ENCODE measurements around the gene ABCD3. TPM values are rescaled to one million over a fixed set of nuclear protein-coding genes. Genes with fewer than 3 reads are reported as not detected.
"Not testable (repeated sequence)": the region's sequence is repeated elsewhere in the genome, so short reads cannot be mapped to it uniquely, and the experiment has no call there.

Gene ABCD3
- polyA plus RNA-seq, 3 donors from 2014 or later = 21.8 to 28.7 (median 27.8) TPM

DNA sequence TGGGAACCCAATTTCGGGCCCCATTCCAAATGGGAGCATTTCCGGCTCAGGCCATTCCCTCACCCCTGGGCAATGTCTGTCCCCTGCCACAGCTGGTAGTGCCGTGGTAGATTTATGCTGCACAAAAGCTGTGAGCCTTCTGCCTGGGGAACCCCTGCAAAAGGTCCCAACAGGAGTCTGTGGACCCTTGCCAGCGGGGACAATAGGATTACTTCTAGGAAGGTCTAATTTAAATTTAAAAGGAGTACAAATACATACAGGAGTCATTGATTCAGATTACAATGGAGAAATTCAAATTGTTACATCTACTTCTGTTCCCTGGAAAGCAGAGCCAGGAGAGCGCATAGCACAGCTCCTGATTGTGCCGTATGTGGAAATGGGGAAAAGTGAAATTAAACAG lies 28.0 kb downstream of the ABCD3 start:
- peaks cover 6 to 14% of the 10 kb centered on the region in 2 donors for H3K4me1 Mint-ChIP-seq
- not testable (repeated sequence) for H3K27ac Mint-ChIP-seq

DNA sequence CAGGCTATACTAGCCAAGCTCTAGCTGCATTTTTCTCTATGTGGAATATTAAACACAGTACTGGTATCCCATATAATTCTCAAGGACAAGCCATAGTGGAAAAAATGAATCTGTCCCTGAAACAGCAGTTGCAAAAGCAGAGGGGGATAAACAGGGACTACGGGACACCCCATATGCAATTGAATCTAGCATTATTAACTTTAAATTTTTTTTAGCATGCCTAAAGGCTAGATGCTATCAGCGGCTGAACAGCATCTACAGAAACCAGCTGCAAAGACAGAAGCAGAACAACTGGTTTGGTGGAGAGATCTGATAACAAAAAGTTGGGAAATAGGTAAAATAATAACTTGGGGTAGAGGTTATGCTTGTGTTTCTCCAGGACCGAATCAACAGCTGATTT lies 30.6 kb downstream of the ABCD3 start:
- H3K4me3 Mint-ChIP-seq; DNase-seq; H3K27ac Mint-ChIP-seq; H3K27me3 Mint-ChIP-seq (ENCODE audit: low read depth in 3 of 3): not testable (repeated sequence)
- Mint-ChIP-seq H3K4me1 (peaks cover 3 to 13% of the 10 kb centered on the region in 2 donors), H3K9me3 (peaks cover 27 to 83% (median 62%) of the 10 kb centered on the region in 6 donors), H3K36me3 (peaks cover 55 to 67% (median 57%) of the 10 kb centered on the region in 3 donors)

More for the DNA sequence above, 28.0 kb downstream of the ABCD3 start:
- not testable (repeated sequence) for H3K27me3 Mint-ChIP-seq (ENCODE audit: low read depth in 3 of 3); DNase-seq; H3K4me3 Mint-ChIP-seq
- H3K36me3 Mint-ChIP-seq = peaks cover 48 to 64% (median 51%) of the 10 kb centered on the region in 3 donors
- H3K9me3 Mint-ChIP-seq = peaks cover 24 to 77% (median 60%) of the 10 kb centered on the region in 6 donors

DNA sequence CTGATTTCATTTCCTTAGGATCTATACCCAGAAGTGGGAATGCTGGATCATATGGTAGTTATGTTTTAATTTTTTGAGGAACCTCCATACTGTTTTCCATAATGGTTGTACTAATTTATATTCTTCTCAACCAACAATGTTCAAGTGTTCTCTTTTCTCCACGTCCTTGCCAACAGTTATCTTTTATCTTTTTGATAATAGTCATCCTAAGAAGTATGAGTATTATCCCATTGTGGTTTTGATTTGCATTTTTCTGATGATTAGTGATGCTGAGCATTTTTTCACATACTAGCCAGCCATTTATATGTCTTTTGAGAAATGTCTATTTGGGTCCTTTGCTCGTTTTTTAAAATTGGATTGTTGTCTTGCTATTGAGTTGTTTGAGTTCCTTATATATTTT lies 38.5 kb downstream of the ABCD3 start:
- H3K4me1 Mint-ChIP-seq = peaks cover 4 to 14% of the 10 kb centered on the region in 2 donors
- no peak for DNase-seq
- no peaks in the 10 kb centered on the region for H3K27me3 Mint-ChIP-seq (ENCODE audit: low read depth in 3 of 3)
- peaks cover 13 to 22% (median 20%) of the 10 kb centered on the region in 3 donors for H3K36me3 Mint-ChIP-seq
- peaks cover 6 to 11% (median 7%) of the 10 kb centered on the region in 6 donors for H3K9me3 Mint-ChIP-seq
- no peak overlapping the region for H3K4me3 Mint-ChIP-seq
- H3K27ac Mint-ChIP-seq = peak overlapping the region in 1 of 6 donors; percentile 14

DNA sequence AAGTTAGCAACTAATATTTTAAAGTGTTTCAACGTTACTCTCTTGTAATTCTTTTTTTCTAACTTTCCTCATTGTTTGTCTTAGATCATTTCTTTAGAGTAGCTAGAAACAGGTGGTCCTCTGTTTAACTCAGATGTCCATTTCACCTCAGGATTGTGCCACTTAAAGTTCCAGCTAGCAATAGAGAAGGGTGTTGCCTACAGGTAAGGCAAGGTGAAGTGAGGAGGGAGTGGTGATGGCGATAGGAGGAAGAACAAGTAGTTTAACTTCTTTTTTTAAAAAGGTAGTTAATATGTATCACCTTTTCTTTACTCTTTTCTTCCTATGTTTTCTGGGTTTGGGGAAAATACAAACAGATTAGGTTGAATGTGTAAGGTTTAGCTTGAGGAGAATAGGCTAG lies 44.4 kb downstream of the ABCD3 start:
- H3K27ac Mint-ChIP-seq = peak overlapping the region in 3 of 6 donors; percentile 11 to 40 (median 17)
- no peak overlapping the region for H3K4me3 Mint-ChIP-seq
- no peaks in the 10 kb centered on the region for H3K27me3 Mint-ChIP-seq (ENCODE audit: low read depth in 3 of 3)
- H3K36me3 Mint-ChIP-seq = peaks cover 0 to 25% (median 7%) of the 10 kb centered on the region in 3 donors
- no peak for DNase-seq
- no peaks in the 10 kb centered on the region for H3K9me3 Mint-ChIP-seq
- peaks cover 1 to 11% of the 10 kb centered on the region in 2 donors for H3K4me1 Mint-ChIP-seq

DNA sequence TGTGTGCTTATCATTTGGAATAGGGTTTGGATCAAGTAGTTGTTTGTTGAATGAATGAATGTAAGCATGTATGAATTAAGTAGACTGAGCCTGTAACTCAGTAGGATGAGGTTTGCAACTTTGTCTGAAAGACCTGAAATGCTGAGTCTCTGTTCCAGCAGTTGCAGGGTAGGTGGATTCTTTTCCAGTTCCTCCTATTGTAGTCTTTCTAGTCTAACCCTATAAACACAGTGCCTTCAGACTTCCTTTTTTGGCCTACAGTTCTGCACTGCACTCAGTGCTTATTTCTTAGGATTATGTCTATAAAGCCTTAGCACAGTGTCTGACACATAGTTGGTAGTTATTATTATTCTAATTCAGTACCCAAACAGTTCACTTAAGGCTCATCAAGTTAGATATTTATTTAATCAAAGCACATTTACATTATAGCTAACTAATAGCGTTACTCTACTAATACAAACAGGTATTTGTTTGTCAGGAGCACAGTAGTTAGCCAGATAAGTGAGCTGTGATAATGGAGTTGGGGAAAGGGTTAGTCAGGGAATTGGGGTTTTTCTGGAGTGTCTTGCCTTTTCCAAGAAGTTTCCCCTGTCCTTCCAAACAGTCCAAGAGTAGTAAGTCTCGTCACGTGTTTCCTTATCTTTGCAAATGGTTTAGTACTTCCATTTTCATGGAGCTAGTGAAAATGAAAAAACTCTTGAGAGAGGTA lies 45.0 kb downstream of the ABCD3 start:
- DNase-seq = no peak
- peak overlapping the region in 3 of 6 donors; percentile 11 to 50 (median 40) for H3K27ac Mint-ChIP-seq
- peaks cover 0 to 25% (median 7%) of the 10 kb centered on the region in 3 donors for H3K36me3 Mint-ChIP-seq
- H3K4me3 Mint-ChIP-seq = no peak overlapping the region
- no peaks in the 10 kb centered on the region for H3K27me3 Mint-ChIP-seq (ENCODE audit: low read depth in 3 of 3)
- peaks cover 1 to 11% of the 10 kb centered on the region in 2 donors for H3K4me1 Mint-ChIP-seq
- H3K9me3 Mint-ChIP-seq = no peaks in the 10 kb centered on the region

DNA sequence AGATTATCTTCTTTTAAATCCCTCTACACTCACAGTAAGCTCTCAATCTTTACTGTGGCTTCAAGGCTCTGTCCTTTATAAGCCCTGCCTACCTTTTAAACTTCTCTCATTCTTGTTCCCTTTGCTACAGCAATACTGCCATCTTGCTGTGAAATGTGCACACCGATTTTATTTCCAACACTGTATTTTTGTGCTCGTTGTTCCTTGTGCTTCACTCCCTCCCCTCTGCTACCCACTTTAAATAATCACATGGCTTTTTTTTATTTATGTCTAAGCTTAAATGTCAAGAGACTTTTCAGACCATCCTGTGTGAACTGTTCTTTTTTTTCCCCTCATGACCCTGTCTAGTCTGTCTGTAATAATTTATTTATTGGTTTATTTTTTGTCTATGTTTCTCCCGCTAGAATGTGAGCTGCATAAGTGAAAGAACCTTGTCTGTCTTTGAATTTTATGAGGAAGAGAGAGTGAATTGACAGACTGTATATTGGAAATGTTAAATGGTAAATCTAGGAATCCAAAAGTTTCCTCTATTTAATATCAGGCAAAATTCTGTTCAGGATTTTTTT lies 45.7 kb downstream of the ABCD3 start:
- DNase-seq = peak in 1 of 3 donors; percentile 13
- no peak overlapping the region for H3K4me3 Mint-ChIP-seq
- H3K36me3 Mint-ChIP-seq = peaks cover 0 to 28% (median 7%) of the 10 kb centered on the region in 3 donors
- H3K27me3 Mint-ChIP-seq (ENCODE audit: low read depth in 3 of 3) = no peaks in the 10 kb centered on the region
- H3K27ac Mint-ChIP-seq = peak overlapping the region in 1 of 6 donors; percentile 50
- peaks cover 1 to 11% of the 10 kb centered on the region in 2 donors for H3K4me1 Mint-ChIP-seq
- no peaks in the 10 kb centered on the region for H3K9me3 Mint-ChIP-seq

DNA sequence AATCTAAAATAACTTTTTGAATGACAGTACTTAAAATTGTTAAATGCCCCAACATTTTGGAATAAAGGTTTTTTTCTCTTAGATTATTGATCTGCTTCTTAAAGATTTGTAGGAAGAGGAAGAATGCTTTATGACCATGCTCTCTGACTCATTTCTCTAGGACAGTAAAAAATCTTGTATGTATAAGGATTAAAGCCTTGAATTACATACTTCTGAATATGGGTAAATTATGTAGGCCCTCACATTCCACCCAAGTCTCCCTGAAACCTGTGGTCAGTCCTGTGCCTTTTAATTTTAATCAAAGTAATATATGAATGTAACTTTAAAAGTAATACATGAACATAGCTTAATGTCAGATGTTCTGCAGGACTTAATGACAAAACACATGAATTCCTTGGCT lies 50.5 kb downstream of the ABCD3 start:
- Mint-ChIP-seq H3K27ac (no peak overlapping the region), H3K9me3 (no peaks in the 10 kb centered on the region), H3K27me3 (ENCODE audit: low read depth in 3 of 3) (no peaks in the 10 kb centered on the region), H3K4me1 (peaks cover 1 to 8% of the 10 kb centered on the region in 2 donors), H3K36me3 (peaks cover 3 to 20% (median 15%) of the 10 kb centered on the region in 3 donors), H3K4me3 (no peak overlapping the region)
- DNase-seq = no peak

DNA sequence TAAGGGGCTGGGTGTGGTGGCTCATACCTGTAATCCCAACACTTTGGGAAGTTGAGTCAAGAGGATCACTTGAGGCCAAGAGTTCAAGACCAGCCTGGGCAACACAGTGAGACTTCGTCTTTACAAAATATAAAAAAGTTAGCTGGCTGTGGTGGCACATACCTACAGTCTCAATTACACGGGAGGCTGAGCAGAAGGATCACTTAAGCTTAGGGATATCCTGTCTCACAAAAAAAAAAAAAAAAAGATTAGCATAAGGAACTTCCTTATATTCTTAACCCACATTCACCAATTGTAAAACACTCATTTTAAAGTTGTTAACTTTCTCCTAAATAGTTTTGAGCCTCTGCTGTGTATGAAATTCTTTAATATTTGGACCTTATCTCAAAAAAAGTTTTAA lies 53.1 kb downstream of the ABCD3 start:
- DNase-seq = no peak
- Mint-ChIP-seq H3K36me3 (peaks cover 7 to 15% (median 14%) of the 10 kb centered on the region in 3 donors), H3K4me3 (no peak overlapping the region), H3K9me3 (no peaks in the 10 kb centered on the region), H3K27me3 (ENCODE audit: low read depth in 3 of 3) (no peaks in the 10 kb centered on the region), H3K4me1 (no peaks in the 10 kb centered on the region), H3K27ac (no peak overlapping the region)

DNA sequence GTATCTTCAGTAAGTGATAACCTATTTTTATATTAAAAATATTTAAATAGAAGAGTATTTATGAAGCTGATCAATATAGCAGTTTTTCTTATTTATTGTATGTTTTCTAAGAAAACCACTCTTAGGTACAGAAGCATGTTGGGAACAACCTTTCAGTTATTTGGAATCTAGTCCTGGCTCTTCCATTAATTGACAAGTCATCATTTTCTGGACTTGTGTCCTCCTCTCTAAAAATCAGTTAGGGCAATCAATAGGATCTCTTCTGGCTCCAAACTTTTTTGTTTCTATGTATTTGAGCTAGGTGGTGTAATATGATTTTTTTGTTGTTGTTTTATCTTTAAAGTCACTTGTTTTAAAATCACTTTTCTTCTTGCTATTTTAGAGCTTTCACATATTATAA lies 57.0 kb downstream of the ABCD3 start:
- no peak for DNase-seq
- no peak overlapping the region for H3K27ac Mint-ChIP-seq
- no peaks in the 10 kb centered on the region for H3K4me1 Mint-ChIP-seq
- H3K27me3 Mint-ChIP-seq (ENCODE audit: low read depth in 3 of 3) = no peaks in the 10 kb centered on the region
- H3K9me3 Mint-ChIP-seq = no peaks in the 10 kb centered on the region
- peaks cover 10 to 14% (median 12%) of the 10 kb centered on the region in 3 donors for H3K36me3 Mint-ChIP-seq
- H3K4me3 Mint-ChIP-seq = no peak overlapping the region

DNA sequence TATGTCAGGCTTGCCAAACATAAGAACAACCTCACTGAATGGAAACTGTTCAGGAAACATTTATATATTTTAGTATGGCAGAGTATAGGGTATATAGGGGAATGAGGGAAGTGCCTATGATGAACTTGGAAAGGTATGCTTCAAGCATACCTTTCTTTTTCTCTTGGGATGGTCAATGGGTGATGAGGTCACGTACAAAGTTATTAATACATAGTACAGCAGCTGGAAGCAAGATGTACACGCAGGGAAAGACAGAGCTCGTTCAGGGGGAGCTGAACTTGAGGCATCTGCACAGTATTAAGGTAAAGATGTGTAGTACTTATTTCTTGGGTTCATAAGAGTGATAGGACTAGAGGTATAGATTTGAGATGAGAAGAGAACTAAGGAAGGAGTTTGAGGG lies 61.5 kb downstream of the ABCD3 start:
- DNase-seq = no peak
- Mint-ChIP-seq H3K36me3 (peaks cover 15 to 34% (median 18%) of the 10 kb centered on the region in 3 donors), H3K27ac (peak overlapping the region in 1 of 6 donors; percentile 18), H3K4me1 (no peaks in the 10 kb centered on the region), H3K27me3 (ENCODE audit: low read depth in 3 of 3) (no peaks in the 10 kb centered on the region), H3K9me3 (no peaks in the 10 kb centered on the region), H3K4me3 (no peak overlapping the region)

DNA sequence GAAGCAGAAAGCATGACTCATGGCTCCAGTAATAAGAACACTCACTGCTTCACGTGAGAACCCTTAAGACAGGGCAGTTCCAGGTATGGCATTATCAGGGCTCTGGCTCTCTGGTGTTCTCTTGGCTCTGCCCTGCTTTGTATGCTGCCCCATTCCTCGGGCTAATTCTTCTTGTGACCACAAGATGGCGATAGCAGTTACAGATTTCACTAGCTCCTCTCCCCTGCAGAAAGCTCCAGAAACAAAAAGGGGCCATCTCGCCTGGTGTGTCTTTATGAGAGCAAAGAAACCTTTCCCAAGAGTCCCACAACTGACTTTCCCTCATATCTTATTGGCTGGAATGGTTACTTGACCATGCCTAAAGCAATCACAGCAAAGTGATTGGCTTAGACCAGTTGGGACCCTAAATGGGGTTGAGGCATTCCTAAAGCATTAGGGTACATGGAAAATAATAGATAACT lies 63.3 kb downstream of the ABCD3 start:
- H3K4me3 Mint-ChIP-seq = no peak overlapping the region
- no peak overlapping the region for H3K27ac Mint-ChIP-seq
- no peaks in the 10 kb centered on the region for H3K4me1 Mint-ChIP-seq
- H3K36me3 Mint-ChIP-seq = peaks cover 9 to 34% (median 16%) of the 10 kb centered on the region in 3 donors
- no peaks in the 10 kb centered on the region for H3K27me3 Mint-ChIP-seq (ENCODE audit: low read depth in 3 of 3)
- no peaks in the 10 kb centered on the region for H3K9me3 Mint-ChIP-seq
- peak; percentile 34 to 48 (median 44) for DNase-seq

DNA sequence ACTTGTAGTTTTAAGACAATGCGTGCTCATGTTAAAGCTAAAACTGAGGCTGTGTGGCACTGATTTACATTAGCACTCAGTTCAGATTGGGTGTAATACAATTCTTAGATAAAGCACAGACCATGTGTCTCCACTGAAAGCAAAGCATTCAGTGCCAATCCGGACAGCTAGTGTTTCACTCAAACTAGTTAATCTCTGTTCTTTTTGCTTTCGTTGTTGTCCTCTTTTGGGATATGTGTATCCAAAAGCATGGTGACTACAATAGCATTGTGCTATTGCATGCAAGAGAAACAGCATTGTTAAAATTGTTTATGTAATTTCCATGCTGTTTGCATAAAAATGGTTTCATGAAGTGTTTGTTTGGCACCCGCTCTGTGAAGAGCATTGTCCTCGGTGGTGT lies 68.8 kb downstream of the ABCD3 start:
- DNase-seq = no peak
- H3K27ac Mint-ChIP-seq = no peak overlapping the region
- no peaks in the 10 kb centered on the region for H3K9me3 Mint-ChIP-seq
- H3K27me3 Mint-ChIP-seq (ENCODE audit: low read depth in 3 of 3) = no peaks in the 10 kb centered on the region
- no peaks in the 10 kb centered on the region for H3K4me1 Mint-ChIP-seq
- H3K4me3 Mint-ChIP-seq = no peak overlapping the region
- H3K36me3 Mint-ChIP-seq = peaks cover 16 to 57% (median 24%) of the 10 kb centered on the region in 3 donors

DNA sequence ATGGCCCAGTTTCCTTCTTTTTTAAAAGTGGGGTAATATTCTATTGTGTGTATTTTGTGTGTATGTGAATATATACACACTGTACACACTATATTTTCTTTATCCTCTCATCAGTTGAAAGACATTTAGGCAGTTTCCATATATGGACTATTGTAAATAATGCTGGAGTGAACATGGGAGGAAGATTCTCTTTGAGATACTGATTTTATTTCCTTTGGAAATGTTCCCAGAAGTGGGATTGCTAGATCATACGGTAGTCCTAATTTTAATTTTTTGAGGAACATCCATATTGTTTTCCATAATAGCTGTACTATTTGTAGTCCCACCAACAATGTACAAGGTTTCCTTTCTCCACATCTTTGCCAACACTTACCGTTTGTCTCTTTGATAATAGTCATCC lies 72.4 kb downstream of the ABCD3 start:
- Mint-ChIP-seq H3K36me3 (peaks cover 27 to 50% (median 33%) of the 10 kb centered on the region in 3 donors), H3K27me3 (ENCODE audit: low read depth in 3 of 3) (no peaks in the 10 kb centered on the region), H3K9me3 (no peaks in the 10 kb centered on the region), H3K27ac (no peak overlapping the region), H3K4me3 (no peak overlapping the region), H3K4me1 (no peaks in the 10 kb centered on the region)
- DNase-seq = no peak

DNA sequence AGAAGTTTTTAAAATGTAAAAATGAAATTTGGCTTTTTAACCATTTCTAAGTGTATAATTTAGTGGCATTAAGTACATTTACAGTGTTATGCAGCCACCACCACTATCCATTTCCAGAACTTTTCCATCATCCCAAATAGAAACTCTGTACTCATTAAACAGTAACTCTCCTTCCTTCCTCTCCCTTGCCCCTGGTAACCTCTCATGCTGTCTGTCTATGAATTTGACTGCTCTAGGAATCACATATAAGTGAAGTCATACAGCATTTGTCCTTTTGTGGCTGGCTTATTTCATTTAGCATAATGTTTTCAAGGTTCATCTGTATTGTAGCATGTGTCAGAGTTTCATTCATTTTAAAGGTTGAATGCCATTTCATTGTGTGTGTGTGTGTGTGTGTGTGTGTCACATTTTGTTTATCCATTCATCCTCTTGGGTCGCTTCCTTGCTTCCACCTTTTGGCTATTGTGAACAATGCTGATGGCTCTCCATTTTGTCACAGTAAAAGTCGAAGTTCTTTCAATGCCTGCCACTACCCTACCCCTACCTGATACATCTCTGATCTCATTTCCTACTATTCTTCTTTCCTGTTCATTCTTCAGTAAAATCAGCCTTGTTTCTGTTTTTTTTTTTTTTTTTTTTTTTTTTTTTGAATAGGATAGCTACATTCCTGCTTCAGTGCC lies 78.0 kb downstream of the ABCD3 start:
- no peaks in the 10 kb centered on the region for H3K27me3 Mint-ChIP-seq (ENCODE audit: low read depth in 3 of 3)

More for the DNA sequence above, 78.0 kb downstream of the ABCD3 start:
- H3K4me3 Mint-ChIP-seq = no peak overlapping the region
- no peaks in the 10 kb centered on the region for H3K9me3 Mint-ChIP-seq
- DNase-seq = no peak
- H3K36me3 Mint-ChIP-seq = peaks cover 31 to 48% (median 32%) of the 10 kb centered on the region in 3 donors
- H3K4me1 Mint-ChIP-seq = no peaks in the 10 kb centered on the region
- H3K27ac Mint-ChIP-seq = peak overlapping the region in 1 of 6 donors; percentile 47

All from immature natural killer cell (primary cell).